Measurements from ENCODE around the gene ATG101. TPM values are rescaled to one million over a fixed set of nuclear protein-coding genes. Genes with fewer than 3 reads are reported as not detected.

Gene ATG101, protein sequence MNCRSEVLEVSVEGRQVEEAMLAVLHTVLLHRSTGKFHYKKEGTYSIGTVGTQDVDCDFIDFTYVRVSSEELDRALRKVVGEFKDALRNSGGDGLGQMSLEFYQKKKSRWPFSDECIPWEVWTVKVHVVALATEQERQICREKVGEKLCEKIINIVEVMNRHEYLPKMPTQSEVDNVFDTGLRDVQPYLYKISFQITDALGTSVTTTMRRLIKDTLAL
- total RNA-seq (2021; fragmentation: NEBNext Ultra II Directional; extraction: Animal tissue kit (Norgen Biotek cat#: 25700)): 10 to 100 TPM; 62.1 to 73.6 (median 66.6) TPM
- long read RNA-seq, transcript ATG101-201 (4 exons, 1,439 nt): major isoform, 74 of 120 reads
- long read RNA-seq, transcript ATG101-203 (4 exons, 658 nt): minor isoform, 13 of 120 reads
- long read RNA-seq, transcript ATG101-207 (4 exons, 846 nt): minor isoform, 11 of 120 reads
- long read RNA-seq, partial matches to known transcripts: 15 of 120 reads
- long read RNA-seq, other reads (novel, unspliced or antisense): 7 of 120 reads

- Mint-ChIP-seq H3K27ac (peak within 1 kb of the TSS; percentile 100), H3K27me3 (ENCODE audit: insufficient read depth) (no peaks in the 10 kb centered on the region), H3K4me3 (peak within 1 kb of the TSS; percentile 94), H3K36me3 (ENCODE audit: low read depth) (peaks cover 36% of the 10 kb centered on the region), H3K4me1 (ENCODE audit: low read depth) (peaks cover 75% of the 10 kb centered on the region), H3K9me3 (no peaks in the 10 kb centered on the region)
- peak; percentile 43; the same call in 1 of the 2 replicates for TF ChIP-seq CTCF (IDR thresholded peaks at IDR 0.05)
- peak; percentile 93 for DNase-seq
Measured at GRCh38 chr12:52069327-52070184, at the start of gene ATG101. TSS of gene ATG101 (plus strand) at chr12:52069978. CDS start at chr12:52073651, 3,673 bp downstream.

GRCh38 chr12:52020539-52021336, 49.0 kb upstream of the ATG101 start:
- peaks cover 5% of the 10 kb centered on the region for H3K27me3 Mint-ChIP-seq (ENCODE audit: insufficient read depth)

DNA sequence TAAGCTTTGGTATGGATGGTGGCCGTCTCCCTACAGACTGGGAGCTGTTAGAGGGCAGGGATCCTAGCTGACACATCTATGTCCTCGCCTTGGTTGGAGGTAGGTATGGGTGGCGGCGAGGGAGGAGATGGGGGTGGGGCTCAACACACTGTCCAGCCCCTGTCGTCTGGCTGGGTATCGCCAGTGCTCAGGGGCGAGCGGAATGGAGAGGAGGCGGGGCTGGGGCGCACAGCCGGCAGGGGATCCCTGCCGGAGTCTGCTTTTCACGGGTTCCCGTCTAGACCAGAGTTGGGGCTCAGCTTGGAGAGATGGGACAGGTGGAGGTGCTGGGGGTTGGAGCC, 47.0 kb upstream of the ATG101 start:
- Mint-ChIP-seq H3K27me3 (ENCODE audit: insufficient read depth) (peaks cover 5% of the 10 kb centered on the region), H3K9me3 (no peaks in the 10 kb centered on the region)
- no peak for DNase-seq

More at GRCh38 chr12:52020539-52021336, 49.0 kb upstream of the ATG101 start:
- Mint-ChIP-seq H3K4me1 (ENCODE audit: low read depth) (peaks cover 24% of the 10 kb centered on the region), H3K27ac (no peak overlapping the region), H3K36me3 (ENCODE audit: low read depth) (no peaks in the 10 kb centered on the region), H3K9me3 (no peaks in the 10 kb centered on the region), H3K4me3 (no peak overlapping the region)
- DNase-seq: peak; percentile 24
- TF ChIP-seq CTCF (IDR thresholded peaks at IDR 0.05): peak; percentile 87

DNA sequence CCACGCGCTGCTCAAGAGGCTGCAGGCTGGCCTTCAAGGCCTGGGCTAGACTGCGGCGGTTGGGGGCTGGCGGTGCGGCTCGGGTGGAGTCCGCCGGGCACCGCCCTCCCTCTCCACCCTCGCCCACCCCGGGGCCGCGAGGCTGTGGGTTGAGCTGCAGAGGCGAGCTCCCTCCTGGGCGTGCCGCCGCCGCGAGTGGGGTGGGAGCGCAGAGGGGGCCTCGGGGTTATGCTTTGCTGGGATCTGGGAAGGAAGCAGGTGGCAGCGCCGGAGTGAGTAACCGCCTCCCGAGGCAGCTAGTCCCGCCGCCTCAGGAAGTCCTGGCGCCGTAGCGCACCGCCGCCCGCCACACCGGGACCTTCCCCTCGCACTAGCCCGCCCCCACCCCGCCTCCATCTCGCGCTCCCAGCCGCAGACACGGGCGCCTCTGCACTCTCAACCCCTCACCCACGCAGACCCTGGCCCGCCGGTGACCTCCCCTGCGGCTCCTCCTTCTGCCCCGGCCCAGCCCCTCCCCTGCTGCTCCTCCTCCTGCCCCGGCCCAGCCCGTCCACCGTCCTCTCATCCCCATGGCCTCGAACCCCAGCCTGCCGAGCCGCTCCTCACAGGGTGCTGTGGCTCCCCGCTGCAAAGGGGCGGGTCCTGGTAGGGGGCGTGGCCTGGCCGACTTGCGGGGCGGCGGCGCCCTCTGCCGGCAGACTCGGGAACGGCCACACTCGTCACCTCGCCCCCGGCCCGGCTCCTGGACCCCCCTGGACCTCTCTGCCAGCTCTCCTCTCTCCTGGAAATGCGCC, 46.4 kb upstream of the ATG101 start:
- peak; percentile 47 for DNase-seq
- peak; percentile 99 for TF ChIP-seq CTCF (IDR thresholded peaks at IDR 0.05)
- H3K27ac Mint-ChIP-seq: 0 out of 2 replicates have a peak overlapping the region, but pooled peaks have one; percentile 5

More for the DNA sequence above, 47.0 kb upstream of the ATG101 start:
- Mint-ChIP-seq H3K27ac (no peak overlapping the region), H3K4me1 (ENCODE audit: low read depth) (peaks cover 33% of the 10 kb centered on the region), H3K36me3 (ENCODE audit: low read depth) (no peaks in the 10 kb centered on the region), H3K4me3 (peak overlapping the region; percentile 65)
- TF ChIP-seq CTCF (IDR thresholded peaks at IDR 0.05): no peak

More for the DNA sequence above, 46.4 kb upstream of the ATG101 start:
- H3K4me3 Mint-ChIP-seq: peak overlapping the region; percentile 84
- no peaks in the 10 kb centered on the region for H3K36me3 Mint-ChIP-seq (ENCODE audit: low read depth)
- H3K9me3 Mint-ChIP-seq: no peaks in the 10 kb centered on the region
- peaks cover 33% of the 10 kb centered on the region for H3K4me1 Mint-ChIP-seq (ENCODE audit: low read depth)
- H3K27me3 Mint-ChIP-seq (ENCODE audit: insufficient read depth): peaks cover 5% of the 10 kb centered on the region
